Measurements from ENCODE around the gene GUCA1C.

GUCA1C gene

GRCh38 chr3:108946292-108947285 is 7.1 kb downstream of the GUCA1C start:
- H3K4me3 ChIP-seq (ENCODE audit: low read depth, low read length): no peak overlapping the region
- DNase-seq (ENCODE audit: low read depth): no peak
- no peak for TF ChIP-seq CTCF (conservative IDR thresholded peaks at IDR 0.05; ENCODE audit: low read depth, low read length)

- TF ChIP-seq CTCF (conservative IDR thresholded peaks at IDR 0.05; ENCODE audit: low read depth, low read length): no peak
- no peak for DNase-seq (ENCODE audit: low read depth)
- no peak overlapping the region for H3K4me3 ChIP-seq (ENCODE audit: low read depth, low read length)
These were observed 13.0 kb downstream of the GUCA1C start for GRCh38 chr3:108940568-108941263.

- H3K4me3 ChIP-seq (ENCODE audit: low read depth, low read length): no peak overlapping the region
- TF ChIP-seq CTCF (conservative IDR thresholded peaks at IDR 0.05; ENCODE audit: low read depth, low read length): no peak
- DNase-seq (ENCODE audit: low read depth): no peak
These were observed 13.5 kb downstream of the GUCA1C start for GRCh38 chr3:108940166-108940565.

GRCh38 chr3:108936924-108937689 is 16.6 kb downstream of the GUCA1C start:
- TF ChIP-seq CTCF (conservative IDR thresholded peaks at IDR 0.05; ENCODE audit: low read depth, low read length): no peak
- no peak overlapping the region for H3K4me3 ChIP-seq (ENCODE audit: low read depth, low read length)
- DNase-seq (ENCODE audit: low read depth): no peak

- TF ChIP-seq CTCF (conservative IDR thresholded peaks at IDR 0.05; ENCODE audit: low read depth, low read length): no peak
- H3K4me3 ChIP-seq (ENCODE audit: low read depth, low read length): no peak overlapping the region
- no peak for DNase-seq (ENCODE audit: low read depth)
These were observed 22.6 kb downstream of the GUCA1C start for GRCh38 chr3:108931035-108931434.

- no peak for DNase-seq (ENCODE audit: low read depth)
- no peak overlapping the region for H3K4me3 ChIP-seq (ENCODE audit: low read depth, low read length)
- TF ChIP-seq CTCF (conservative IDR thresholded peaks at IDR 0.05; ENCODE audit: low read depth, low read length): no peak
These were observed 34.8 kb downstream of the GUCA1C start for GRCh38 chr3:108918866-108919265.

Measured in choroid plexus epithelial cell (primary cell).